ENCODE results near the gene KISS1R. TPM values are rescaled to one million over a fixed set of nuclear protein-coding genes. Genes with fewer than 3 reads are reported as not detected.
"Not testable (repeated sequence)": the region's sequence is repeated elsewhere in the genome, so short reads cannot be mapped to it uniquely, and the experiment has no call there.

KISS1R gene
- total RNA-seq, 1 donor from 2014 or later: not detected

DNA sequence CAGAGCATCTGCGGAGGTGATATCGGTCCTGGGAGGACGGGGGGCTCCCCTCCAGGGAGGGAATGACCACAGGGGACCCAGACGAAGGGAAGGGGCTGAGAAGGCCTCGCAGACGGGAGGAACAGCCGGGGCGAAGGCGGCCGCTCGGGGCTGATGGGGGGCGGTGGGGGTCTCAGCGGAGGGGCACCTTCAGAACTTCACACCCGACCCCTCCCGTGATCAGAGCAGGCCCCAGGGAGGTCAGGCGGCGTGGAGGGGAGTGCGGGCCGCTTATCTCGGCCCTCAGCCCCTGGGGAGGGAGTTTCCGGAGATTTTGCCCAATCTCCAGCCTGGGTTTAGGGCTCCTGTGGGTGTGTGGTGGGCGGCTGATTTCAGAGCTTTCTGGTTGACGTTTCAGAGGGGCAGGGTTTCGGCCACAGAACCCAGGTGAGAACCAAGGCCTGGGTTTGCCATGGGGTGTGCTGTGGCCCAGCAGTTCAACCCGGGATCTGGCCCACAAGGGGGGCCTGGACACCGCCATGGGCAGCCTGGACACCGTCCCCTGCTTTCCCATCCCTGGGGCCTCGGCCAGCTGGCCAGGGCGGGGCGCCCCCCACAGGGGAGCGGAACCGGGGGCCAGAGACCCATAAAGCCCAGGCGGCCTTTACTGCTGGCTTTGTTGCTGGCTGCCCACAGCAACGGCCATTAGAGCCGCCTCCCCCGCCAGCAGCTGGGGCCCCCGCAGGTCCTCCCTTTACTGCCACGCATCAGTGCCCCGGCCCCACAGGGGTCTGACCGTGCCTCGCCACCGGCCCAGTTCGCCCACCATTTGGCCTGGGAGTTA is 37.8 kb downstream of the KISS1R start:
- no peak for DNase-seq

DNA sequence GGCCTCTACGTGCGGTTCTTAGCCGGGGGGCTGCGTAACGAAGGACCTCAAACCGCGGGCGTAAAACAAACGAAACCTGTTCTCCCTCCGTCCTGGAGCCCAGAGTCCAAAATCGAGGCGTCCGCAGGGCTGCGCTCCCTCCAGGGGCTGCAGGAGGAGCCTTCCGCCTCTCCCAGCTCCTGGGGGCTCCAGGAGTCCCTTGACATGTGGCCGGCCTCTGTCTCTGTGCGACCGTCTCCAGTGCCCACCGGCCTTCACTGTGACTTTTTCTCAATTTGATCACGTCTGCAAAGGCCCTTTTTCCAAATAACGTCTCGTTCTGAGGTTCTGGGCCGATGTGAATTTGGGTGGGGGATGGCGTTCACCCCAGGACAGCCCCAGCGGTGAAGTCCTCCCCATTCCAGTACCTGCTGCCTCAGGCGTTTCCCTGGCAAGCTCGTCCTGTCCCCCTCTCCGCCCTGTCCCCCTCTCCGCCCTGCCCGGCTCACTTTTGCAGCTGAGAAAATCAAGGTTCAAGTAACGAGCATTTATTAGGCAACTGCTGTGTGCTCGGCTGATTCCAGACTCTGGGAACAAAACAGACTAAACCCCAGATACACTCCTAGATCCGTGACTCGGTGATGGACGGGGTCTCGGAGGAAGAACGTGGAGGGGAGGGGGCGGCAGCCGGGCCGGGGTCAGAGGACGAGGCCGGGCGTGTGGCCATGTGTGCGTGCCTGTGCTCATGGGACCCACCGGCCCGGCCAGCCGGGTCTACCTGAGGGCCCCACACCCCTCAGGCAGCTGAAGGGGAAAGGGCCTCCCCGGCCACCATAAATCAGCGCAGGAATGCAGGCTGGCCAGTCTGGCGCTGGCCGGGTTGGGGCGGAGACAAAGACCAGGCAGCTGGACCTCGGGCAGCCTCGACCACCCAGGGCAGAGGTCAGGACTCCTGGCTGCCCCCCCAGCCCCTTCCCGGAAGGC is 39.0 kb downstream of the KISS1R start:
- DNase-seq: no peak

- no peak for DNase-seq
Observed at GRCh38 chr19:956766-957440, 39.8 kb downstream of the KISS1R start.

DNA sequence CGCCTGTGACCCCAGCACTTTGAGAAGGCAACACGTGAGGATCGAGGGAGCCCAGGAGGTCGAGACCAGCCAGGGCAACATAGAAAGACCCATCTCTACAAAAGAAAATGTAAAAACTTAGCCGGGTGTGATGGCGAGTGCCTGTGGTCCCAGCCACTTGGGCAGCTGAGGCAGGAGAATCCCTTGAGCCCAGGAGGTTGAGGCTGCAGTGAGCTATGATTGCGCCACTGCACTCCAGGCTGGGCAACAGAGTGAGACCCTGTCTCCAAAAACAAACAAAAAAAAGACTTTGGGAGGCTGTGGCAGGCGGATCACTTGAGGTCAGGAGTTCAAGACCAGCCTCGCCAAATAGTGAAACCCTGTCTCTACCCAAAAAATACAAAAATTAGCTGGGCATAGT is 40.4 kb downstream of the KISS1R start:
- not testable (repeated sequence) for DNase-seq

GRCh38 chr19:958967-959855 is 42.1 kb downstream of the KISS1R start:
- DNase-seq: peak; percentile 56

GRCh38 chr19:960020-960419 is 42.9 kb downstream of the KISS1R start:
- DNase-seq: no peak

GRCh38 chr19:960601-960938 is 43.4 kb downstream of the KISS1R start:
- no peak for DNase-seq

GRCh38 chr19:961866-962620 is 44.9 kb downstream of the KISS1R start:
- no peak for DNase-seq

DNA sequence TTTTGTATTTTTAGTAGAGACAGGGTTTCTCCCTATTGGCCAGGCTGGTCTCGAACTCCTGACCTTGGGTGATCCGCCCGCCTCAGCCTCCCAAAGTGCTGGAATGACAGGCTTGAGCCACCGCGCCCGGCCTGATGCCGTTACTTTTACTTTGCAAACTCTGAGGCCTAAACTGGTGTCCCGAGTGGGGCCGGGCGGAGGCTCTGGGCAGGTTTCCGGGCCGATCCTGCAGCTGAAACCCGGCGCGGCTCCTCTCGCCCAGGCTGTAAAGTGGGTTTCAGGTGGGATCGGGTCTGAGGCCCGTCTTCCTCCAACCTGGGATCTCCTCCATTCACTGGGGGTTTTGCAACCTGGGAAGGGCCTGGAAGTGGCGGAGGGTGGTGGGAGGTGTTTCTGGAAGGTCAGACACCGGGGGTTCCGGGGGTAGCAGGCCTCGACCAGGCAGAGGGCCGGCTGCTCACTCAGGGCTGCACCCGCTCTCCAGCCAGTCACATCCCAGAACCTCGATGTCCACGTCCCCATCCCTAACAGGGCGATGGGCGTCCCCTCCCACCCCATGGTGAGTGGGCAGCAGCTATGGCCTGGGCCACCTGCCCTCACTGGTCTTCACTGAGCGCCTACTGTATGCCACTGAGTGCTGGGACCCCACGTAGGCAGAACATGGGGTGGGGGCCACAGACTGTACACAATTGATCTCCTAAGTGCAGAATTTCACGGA is 45.7 kb downstream of the KISS1R start:
- no peak for DNase-seq

DNA sequence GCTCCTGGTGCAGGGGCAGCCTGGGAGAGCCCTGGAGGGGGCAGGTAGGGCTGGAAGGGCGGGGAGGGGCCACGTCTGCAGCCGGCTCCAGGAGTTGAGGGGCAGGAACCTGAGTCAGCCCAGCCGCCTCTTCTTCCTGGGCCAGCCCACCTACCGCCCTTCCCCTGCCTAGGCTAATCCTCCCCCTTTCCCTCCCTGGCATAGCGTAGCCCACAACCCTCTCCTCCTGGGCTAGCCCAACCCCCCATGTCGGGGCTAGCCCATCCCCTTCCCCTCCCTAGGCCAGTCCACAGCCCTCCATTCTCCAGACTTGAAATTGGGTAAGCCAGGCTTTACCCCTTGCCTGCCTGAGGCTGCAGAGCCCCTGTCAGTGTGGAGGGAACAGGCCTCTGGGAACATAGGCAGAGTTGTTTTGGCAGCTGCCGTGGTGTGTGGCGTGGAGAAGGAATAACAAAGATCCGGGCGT is 46.4 kb downstream of the KISS1R start:
- no peak for DNase-seq

GRCh38 chr19:964116-964520 is 47.0 kb downstream of the KISS1R start:
- no peak for DNase-seq

DNA sequence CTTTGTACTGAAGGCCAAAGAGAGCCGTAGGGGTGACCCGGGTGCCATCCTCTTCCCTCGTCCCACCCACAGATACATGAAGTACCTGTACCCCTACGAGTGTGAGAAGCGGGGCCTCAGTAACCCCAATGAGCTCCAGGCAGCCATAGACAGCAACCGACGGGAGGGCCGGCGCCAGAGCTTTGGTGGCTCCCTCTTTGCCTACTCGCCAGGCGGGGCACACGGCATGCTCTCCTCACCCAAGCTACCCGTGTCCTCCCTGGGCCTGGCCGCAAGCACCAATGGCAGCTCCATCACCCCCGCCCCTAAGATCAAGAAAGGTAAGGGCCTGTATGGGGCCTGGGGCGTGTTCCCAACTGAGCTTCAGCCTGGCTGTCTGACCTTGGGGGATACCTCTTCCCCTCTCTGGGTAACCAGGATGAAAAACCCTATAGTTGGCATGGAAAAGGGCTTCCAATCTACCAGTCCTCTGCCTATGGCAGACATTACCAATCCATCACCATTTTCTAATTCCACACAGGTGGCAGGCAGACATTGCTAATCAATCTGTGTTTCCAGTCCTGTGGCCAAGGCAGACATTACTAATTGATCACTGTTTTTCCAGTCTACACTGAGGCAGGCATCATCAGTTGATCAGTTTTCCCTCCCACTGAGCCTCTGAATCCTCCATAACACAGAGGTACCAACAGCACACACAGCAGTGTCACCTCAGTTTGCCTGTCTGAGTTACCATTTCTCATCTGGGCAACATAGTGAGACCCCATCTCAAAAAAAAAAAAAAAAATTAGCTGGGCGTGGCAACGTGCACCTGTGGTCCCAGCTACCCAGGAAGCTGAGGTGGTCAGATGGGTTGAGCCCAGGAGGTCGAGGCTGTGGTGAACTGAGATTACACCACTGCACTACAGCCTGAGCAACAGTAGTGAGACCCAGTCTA is 47.9 kb downstream of the KISS1R start:
- DNase-seq: no peak

DNA sequence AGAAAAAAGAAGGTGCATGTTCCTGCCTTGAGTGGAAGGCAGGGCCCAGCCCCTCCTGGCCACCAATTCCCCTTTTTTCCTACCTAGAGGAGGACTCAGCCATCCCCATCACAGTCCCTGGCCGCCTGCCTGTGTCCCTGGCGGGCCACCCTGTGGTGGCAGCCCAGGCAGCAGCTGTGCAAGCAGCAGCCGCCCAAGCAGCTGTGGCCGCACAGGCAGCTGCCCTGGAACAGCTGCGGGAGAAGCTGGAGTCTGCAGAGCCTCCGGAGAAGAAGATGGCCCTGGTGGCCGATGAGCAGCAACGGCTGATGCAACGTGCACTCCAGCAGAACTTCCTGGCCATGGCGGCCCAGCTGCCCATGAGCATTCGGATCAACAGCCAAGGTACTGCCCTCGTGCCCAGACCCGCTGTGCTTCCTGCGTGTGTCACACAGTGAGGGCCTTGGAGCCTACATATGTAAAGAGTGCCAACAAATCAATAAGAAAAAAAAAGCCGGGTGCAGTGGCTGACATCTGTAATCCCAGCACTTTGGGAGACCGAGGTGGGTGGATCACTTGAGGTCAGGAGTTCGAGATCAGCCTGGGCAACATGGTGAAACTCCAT is 49.5 kb downstream of the KISS1R start:
- DNase-seq: no peak

Small RNA genes lying within 50 kb of the gene (small RNA-seq; reads per million reads assigned to genes)
- not detected for gene RNU6-9

Other genes starting within 250 kb of the KISS1R start
- gene FSTL3, start 240.9 kb upstream of the KISS1R start, total RNA-seq: 3.3 TPM
- not detected for gene PRSS57, start 221.9 kb upstream of the KISS1R start, total RNA-seq
- gene PALM, start 208.4 kb upstream of the KISS1R start, total RNA-seq: 95.9 TPM
- not detected for gene MISP, start 166.2 kb upstream of the KISS1R start, total RNA-seq
- 33.5 TPM for gene PTBP1, start 119.9 kb upstream of the KISS1R start, total RNA-seq
- 99.5 TPM for gene PLPPR3, start 95.4 kb upstream of the KISS1R start, total RNA-seq
- 0.31 TPM for gene AZU1, start 89.5 kb upstream of the KISS1R start, total RNA-seq
- gene PRTN3, start 76.3 kb upstream of the KISS1R start, total RNA-seq: not detected
- not detected for gene ELANE, start 65.0 kb upstream of the KISS1R start, total RNA-seq
- 2.8 TPM for gene CFD, start 57.7 kb upstream of the KISS1R start, total RNA-seq
- gene MED16, start 24.1 kb upstream of the KISS1R start, total RNA-seq: 17.9 TPM
- gene RNU6-9, start 23.8 kb upstream of the KISS1R start, total RNA-seq: not detected
- gene R3HDM4, start 4.1 kb upstream of the KISS1R start, total RNA-seq: 31.4 TPM
- gene ARID3A, start 8.7 kb downstream of the KISS1R start, total RNA-seq: 8.0 TPM
- gene WDR18, start 67.0 kb downstream of the KISS1R start, total RNA-seq: 44.1 TPM
- gene GRIN3B, start 83.1 kb downstream of the KISS1R start, total RNA-seq: not detected
- gene TMEM259, start 103.8 kb downstream of the KISS1R start, total RNA-seq: 33.8 TPM
- not detected for gene RNU6-2, start 104.2 kb downstream of the KISS1R start, total RNA-seq
- gene CNN2, start 109.3 kb downstream of the KISS1R start, total RNA-seq: 9.5 TPM
- gene ABCA7, start 122.8 kb downstream of the KISS1R start, total RNA-seq: 0.78 TPM
- gene ARHGAP45, start 149.8 kb downstream of the KISS1R start, total RNA-seq: 1.7 TPM
- gene POLR2E, start 178.0 kb downstream of the KISS1R start, total RNA-seq: 31.8 TPM
- 83.8 TPM for gene GPX4, start 186.7 kb downstream of the KISS1R start, total RNA-seq